ENCODE data around the gene PITPNM3. TPM values are rescaled to one million over a fixed set of nuclear protein-coding genes. Genes with fewer than 3 reads are reported as not detected.

The PITPNM3 gene
- total RNA-seq, 2 donors from 2014 or later, result 1.3 to 3.4 TPM

- Histone ChIP-seq H3K27me3 (no peaks in the 10 kb centered on the region), H3K4me1 (peaks cover 6% of the 10 kb centered on the region), H3K9me3 (no peaks in the 10 kb centered on the region), H3K27ac (no peak overlapping the region), H3K4me3 (no peak overlapping the region), H3K36me3 (replicated peaks in 1 of 2; ENCODE audit: insufficient read depth in 1 of 2, low read depth in 2 of 2) (peaks cover 4 to 21% of the 10 kb centered on the region in 2 donors)
- DNase-seq (no peak), ATAC-seq (no peak)
- TF ChIP-seq CTCF (IDR thresholded peaks at IDR 0.05) (no peak), POLR2A (IDR thresholded peaks at IDR 0.05) (no peak)
- intact Hi-C loops (cut with DNase I), result no loop called here
- WGBS, 2 donors, result 92 to 96% methylated on average over 4 of the region's 4 CpGs
Measured at GRCh38 chr17:6587310-6587709, 31.0 kb upstream of the PITPNM3 start.

GRCh38 chr17:6583411-6583810, 27.1 kb upstream of the PITPNM3 start:
- TF ChIP-seq CTCF (IDR thresholded peaks at IDR 0.05), result no peak
- no peak for TF ChIP-seq POLR2A (IDR thresholded peaks at IDR 0.05)
- Histone ChIP-seq H3K36me3 (replicated peaks in 1 of 2; ENCODE audit: insufficient read depth in 1 of 2, low read depth in 2 of 2) (peaks cover 0 to 11% of the 10 kb centered on the region in 2 donors), H3K4me1 (no peaks in the 10 kb centered on the region), H3K4me3 (no peak overlapping the region), H3K27ac (no peak overlapping the region), H3K27me3 (no peaks in the 10 kb centered on the region), H3K9me3 (no peaks in the 10 kb centered on the region)
- DNase-seq, result no peak
- WGBS, 2 donors, result 95 to 99% methylated on average over 4 of the region's 4 CpGs
- intact Hi-C loops (cut with DNase I), result no loop called here
- no peak for ATAC-seq

- peaks cover 0 to 2% of the 10 kb centered on the region in 2 donors for H3K36me3 ChIP-seq (replicated peaks in 1 of 2; ENCODE audit: insufficient read depth in 1 of 2, low read depth in 2 of 2)
- no peak overlapping the region for H3K27ac ChIP-seq
- DNase-seq (no peak), ATAC-seq (no peak)
- H3K4me3 ChIP-seq, result no peak overlapping the region
- H3K4me1 ChIP-seq, result no peaks in the 10 kb centered on the region
- TF ChIP-seq CTCF (IDR thresholded peaks at IDR 0.05) (no peak), POLR2A (IDR thresholded peaks at IDR 0.05) (no peak)
- no peaks in the 10 kb centered on the region for H3K9me3 ChIP-seq
- H3K27me3 ChIP-seq, result no peaks in the 10 kb centered on the region
- WGBS, 2 donors, result 80 to 88% methylated on average over 6 to 9 of the region's 9 CpGs
- intact Hi-C loops (cut with DNase I), result no loop called here
Measured at GRCh38 chr17:6580625-6581024, 24.3 kb upstream of the PITPNM3 start.

- ATAC-seq (no peak), DNase-seq (no peak)
- Histone ChIP-seq H3K27me3 (no peaks in the 10 kb centered on the region), H3K9me3 (no peaks in the 10 kb centered on the region), H3K27ac (no peak overlapping the region), H3K4me3 (no peak overlapping the region), H3K36me3 (replicated peaks in 1 of 2; ENCODE audit: insufficient read depth in 1 of 2, low read depth in 2 of 2) (no peaks in the 10 kb centered on the region), H3K4me1 (no peaks in the 10 kb centered on the region)
- WGBS, 2 donors, result 79 to 82% methylated on average over 6 of the region's 6 CpGs
- TF ChIP-seq CTCF (IDR thresholded peaks at IDR 0.05), result no peak
- no peak for TF ChIP-seq POLR2A (IDR thresholded peaks at IDR 0.05)
- intact Hi-C loops (cut with DNase I), result no loop called here
Measured at GRCh38 chr17:6578491-6578890, 22.1 kb upstream of the PITPNM3 start.

- intact Hi-C loops (cut with DNase I), result no loop called here
- WGBS, 2 donors, result 86 to 91% methylated on average over 7 of the region's 7 CpGs
- H3K36me3 ChIP-seq (replicated peaks in 1 of 2; ENCODE audit: insufficient read depth in 1 of 2, low read depth in 2 of 2), result no peaks in the 10 kb centered on the region
- no peaks in the 10 kb centered on the region for H3K27me3 ChIP-seq
- no peak for ATAC-seq
- H3K9me3 ChIP-seq, result no peaks in the 10 kb centered on the region
- TF ChIP-seq CTCF (IDR thresholded peaks at IDR 0.05) (no peak), POLR2A (IDR thresholded peaks at IDR 0.05) (no peak)
- H3K4me3 ChIP-seq, result no peak overlapping the region
- DNase-seq, result no peak
- H3K27ac ChIP-seq, result no peak overlapping the region
- no peaks in the 10 kb centered on the region for H3K4me1 ChIP-seq
Measured at GRCh38 chr17:6577686-6578263, 21.4 kb upstream of the PITPNM3 start.
